AG04450 (cell line): ENCODE data around the gene MDP1. TPM values are rescaled to one million over a fixed set of nuclear protein-coding genes. Genes with fewer than 3 reads are reported as not detected.

Experiments
- CTCF ChIA-PET: fragments of 300-600, 350-600 bp; formaldehyde crosslinking; extraction: SDS; loops from one replicate; lab custom pipeline; 2022; ENCODE audit warnings: antibody characterized with exemption, inconsistent platforms; lab: Charles Lee
- POLR2A ChIA-PET: fragments of 350-600 bp; formaldehyde crosslinking; extraction: SDS; loops from one replicate; lab custom pipeline; 2021; ENCODE audit warnings: antibody characterized with exemption, inconsistent platforms; lab: Yijun Ruan, JAX
- DNase-seq: peaks from one replicate; pipeline ENCODE4 v3.0.0-alpha.2; 2011; ENCODE audit warnings: low read depth, low spot score
- H3K27ac ChIP-seq: one replicate; pipeline ENCODE4 v1.5.1; 2012; ENCODE audit warnings: low read depth, low read length, control low read depth
- H3K27me3 ChIP-seq: one replicate; pipeline ENCODE4 v1.6.0; 2012; ENCODE audit warnings: low read length; ENCODE audit not compliant: control insufficient read depth, insufficient read depth
- H3K4me3 ChIP-seq: 2 replicates; pipeline ENCODE4 v1.5.1; 2011; ENCODE audit warnings: mild to moderate bottlenecking, low read depth, low read length, control low read depth
- H3K9me3 ChIP-seq: 2 replicates; pipeline ENCODE4 v1.5.1; 2012; ENCODE audit warnings: low read length; ENCODE audit not compliant: control insufficient read depth, insufficient read depth
- polyA plus RNA-seq: library from polyadenylated mRNA; depleted of rRNA; stranded (reverse); fragments of >200 nt; gene quantifications from 2 replicates; pipeline ENCODE4 v1.2.3, GENCODE V29; 2011
- TF ChIP-seq, protein P1 (sequence below): IDR thresholded peaks from 2 replicates; pipeline ENCODE4 v1.5.1; 2011; ENCODE audit warnings: low read depth, low read length, control low read depth, inconsistent platforms

The MDP1 gene
- polyA plus RNA-seq, 1 experiment: 16.1 TPM

DNA sequence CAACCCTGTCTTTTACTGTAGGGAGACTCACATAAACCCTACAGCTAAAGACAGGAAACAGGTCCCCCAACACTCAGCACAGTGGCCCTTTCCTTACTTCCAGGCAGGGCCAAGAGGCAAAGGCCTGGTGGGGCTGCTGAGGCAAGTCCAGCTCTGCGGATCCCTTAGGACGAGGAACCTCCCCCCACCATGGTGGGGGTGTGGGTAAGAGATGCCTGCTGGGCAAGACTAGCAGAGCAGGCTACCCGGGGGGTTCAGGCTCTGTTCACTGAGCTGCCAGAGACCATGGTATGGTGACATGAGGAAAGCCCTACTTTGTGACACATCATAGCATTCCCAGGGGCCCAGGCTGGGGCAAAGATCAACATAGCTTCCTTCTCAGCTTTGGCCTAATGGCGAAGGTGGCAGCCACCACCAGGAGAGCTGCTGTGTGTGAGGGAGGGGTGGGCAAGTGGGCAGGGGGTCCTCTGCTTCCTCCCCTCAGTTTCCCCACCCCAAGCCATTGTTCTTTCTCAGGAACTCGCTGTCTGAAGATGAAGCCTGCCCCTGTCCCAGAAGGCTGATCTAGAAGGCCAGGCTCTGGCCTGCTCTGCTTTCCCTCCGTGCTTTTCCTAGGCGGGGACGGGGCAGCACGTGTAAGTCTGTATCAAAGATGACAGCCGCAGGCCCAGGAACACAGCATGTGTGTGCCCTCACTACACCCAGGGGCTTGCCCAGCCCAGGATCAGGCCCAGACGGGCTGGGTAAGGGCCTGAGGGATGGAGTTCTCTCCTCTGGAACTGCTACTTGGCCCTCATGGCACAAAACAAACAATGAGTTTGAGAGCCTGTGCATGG, 36.6 kb upstream of the MDP1 start:
- DNase-seq: no peak
- Histone ChIP-seq H3K27ac (peak overlapping the region; percentile 21), H3K9me3 (no peaks in the 10 kb centered on the region), H3K27me3 (no peaks in the 10 kb centered on the region), H3K4me3 (no peak overlapping the region)
- CTCF ChIA-PET: interaction anchor here (0.5 to 2.3 kb wide), 8 partner anchors 10 to 184 kb away, joined by 3 to 17 read pairs (median 4); partner anchors contain the start of genes CIDEB and TINF2
- TF ChIP-seq, protein P1, sequence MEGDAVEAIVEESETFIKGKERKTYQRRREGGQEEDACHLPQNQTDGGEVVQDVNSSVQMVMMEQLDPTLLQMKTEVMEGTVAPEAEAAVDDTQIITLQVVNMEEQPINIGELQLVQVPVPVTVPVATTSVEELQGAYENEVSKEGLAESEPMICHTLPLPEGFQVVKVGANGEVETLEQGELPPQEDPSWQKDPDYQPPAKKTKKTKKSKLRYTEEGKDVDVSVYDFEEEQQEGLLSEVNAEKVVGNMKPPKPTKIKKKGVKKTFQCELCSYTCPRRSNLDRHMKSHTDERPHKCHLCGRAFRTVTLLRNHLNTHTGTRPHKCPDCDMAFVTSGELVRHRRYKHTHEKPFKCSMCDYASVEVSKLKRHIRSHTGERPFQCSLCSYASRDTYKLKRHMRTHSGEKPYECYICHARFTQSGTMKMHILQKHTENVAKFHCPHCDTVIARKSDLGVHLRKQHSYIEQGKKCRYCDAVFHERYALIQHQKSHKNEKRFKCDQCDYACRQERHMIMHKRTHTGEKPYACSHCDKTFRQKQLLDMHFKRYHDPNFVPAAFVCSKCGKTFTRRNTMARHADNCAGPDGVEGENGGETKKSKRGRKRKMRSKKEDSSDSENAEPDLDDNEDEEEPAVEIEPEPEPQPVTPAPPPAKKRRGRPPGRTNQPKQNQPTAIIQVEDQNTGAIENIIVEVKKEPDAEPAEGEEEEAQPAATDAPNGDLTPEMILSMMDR: no peak
- POLR2A ChIA-PET: interaction anchor here (1.4 to 3.0 kb wide), 2 partner anchors 10 to 19 kb away, joined by 8 to 11 read pairs; partner anchors contain the start of genes RABGGTA and TINF2

DNA sequence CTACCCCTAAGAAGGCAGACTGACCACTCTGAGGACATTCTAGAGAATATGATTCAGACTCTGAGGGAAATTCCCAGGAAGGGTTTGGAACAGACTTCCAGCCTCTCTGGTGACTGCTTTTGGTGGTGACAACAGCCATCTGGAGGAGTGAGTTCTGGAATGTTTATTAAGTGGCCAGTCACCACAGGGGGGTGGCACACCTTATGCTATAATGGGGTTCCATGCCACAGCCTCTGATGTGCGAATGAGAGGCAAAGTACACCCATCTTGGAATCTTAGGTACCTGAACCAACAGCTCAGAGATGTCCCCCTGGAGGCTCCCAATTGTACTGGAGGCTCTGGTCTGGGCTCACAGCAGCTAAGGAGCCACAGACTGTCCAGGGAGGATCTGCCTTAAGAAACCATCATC, 36.0 kb upstream of the MDP1 start:
- ChIA-PET POLR2A (interaction anchor here (1.2 to 3.0 kb wide), 3 partner anchors 9 to 19 kb away, joined by 3 to 11 read pairs (median 8); partner anchors contain the start of genes RABGGTA and TINF2), CTCF (interaction anchor here (0.9 to 2.3 kb wide), 7 partner anchors 9 to 185 kb away, joined by 3 to 17 read pairs (median 3); partner anchors contain the start of genes CIDEB and TINF2)
- TF ChIP-seq, protein P1: peak; percentile 16; the same call in 1 of the 2 replicates
- DNase-seq: no peak
- Histone ChIP-seq H3K9me3 (no peaks in the 10 kb centered on the region), H3K27ac (peak overlapping the region; percentile 52), H3K4me3 (no peak overlapping the region), H3K27me3 (no peaks in the 10 kb centered on the region)

DNA sequence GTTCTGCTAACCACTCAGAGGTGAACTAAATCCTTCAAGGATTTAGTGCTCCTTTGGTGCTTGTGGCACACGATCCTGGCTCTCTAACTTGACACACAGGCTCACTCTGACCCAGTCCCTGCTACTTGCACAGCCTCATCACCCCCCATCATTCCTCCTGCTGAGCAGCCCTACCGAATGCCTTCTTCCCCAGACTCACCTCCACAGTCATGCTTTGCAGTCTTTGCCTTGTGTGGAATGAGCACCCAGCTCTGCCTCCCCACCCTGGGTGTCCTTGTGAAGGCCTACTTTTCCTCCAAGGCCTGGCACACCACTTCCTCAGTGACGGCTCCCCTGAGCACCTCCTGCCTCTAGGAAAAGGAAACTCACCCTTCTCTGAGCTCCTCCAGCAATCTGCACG, 34.5 kb upstream of the MDP1 start:
- Histone ChIP-seq H3K27ac (no peak overlapping the region), H3K4me3 (no peak overlapping the region), H3K9me3 (no peaks in the 10 kb centered on the region), H3K27me3 (no peaks in the 10 kb centered on the region)
- TF ChIP-seq, protein P1: no peak
- ChIA-PET CTCF (interaction anchor here (1.0 to 2.3 kb wide), 3 partner anchors 8 to 182 kb away, joined by 3 to 17 read pairs (median 13); partner anchors contain the start of gene TINF2), POLR2A (no interaction called here)
- no peak for DNase-seq

DNA sequence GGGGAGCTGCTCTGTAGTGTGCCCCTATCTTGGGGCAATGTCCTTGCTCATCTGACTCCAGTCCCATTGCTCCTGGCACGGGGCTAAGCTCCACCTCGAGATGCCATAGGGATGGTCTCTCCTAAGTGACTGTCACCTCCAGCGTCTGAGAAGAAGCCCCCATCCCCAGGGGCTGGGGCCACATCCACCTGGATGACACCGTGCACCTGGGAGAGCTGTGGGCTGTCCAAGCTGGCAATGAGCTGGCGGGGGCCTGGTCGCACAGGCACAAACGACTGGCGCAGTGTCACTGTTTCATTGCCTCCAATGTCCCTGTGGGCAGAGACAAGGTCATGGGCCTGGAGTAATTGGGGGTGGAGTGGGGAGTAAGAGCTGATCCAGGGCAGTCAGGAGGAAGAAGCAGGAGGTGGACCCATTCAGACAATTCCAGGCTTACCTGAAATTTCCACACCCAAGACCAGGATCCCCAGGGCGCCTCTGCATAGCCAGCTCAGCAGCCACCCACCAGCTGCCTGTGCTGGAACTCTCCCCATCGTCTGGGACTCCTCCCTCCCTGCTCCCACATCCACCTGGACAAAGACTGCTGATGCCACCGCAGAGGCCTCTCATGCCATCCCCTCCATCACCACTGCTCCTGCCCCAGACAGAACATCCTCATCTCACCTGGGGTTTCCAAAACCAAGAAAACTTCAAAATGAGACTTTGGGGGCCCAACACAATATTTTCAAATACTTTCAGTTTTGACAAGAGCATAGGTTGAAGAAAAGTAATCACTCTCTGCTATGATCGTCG, 33.6 kb upstream of the MDP1 start:
- CTCF ChIA-PET: interaction anchor here (0.8 kb wide), 1 partner anchor 58 kb away, joined by 3 read pairs; the partner anchor contains the start of gene CIDEB
- no peak overlapping the region for H3K27ac ChIP-seq
- H3K27me3 ChIP-seq: no peaks in the 10 kb centered on the region
- TF ChIP-seq, protein P1: no peak
- no peak overlapping the region for H3K4me3 ChIP-seq
- POLR2A ChIA-PET: no interaction called here
- DNase-seq: no peak
- no peaks in the 10 kb centered on the region for H3K9me3 ChIP-seq
